Activated T-helper 2 cell treated with anti-CD3 and anti-CD28 coated beads, Interferon-gamma antibody, Interleukin-2, Interleukin-4, amounts not matched to agents 10 μg/mL and 5 μg/mL and 100 μg/mL, durations not matched to agents 14 hours and 24 hours and 36 hours (primary cell): ENCODE measurements around the gene GPC4. TPM values are rescaled to one million over a fixed set of nuclear protein-coding genes. Genes with fewer than 3 reads are reported as not detected.
A peak's percentile ranks its signal among the peaks of the same experiment; 100 is the strongest.

Experiments used
- DNase-seq: peaks from one replicate; pipeline ENCODE4 v3.0.0; 2021; ENCODE audit warnings: low spot score
- H3K27ac Mint-ChIP-seq: one replicate; pipeline ENCODE4 v1.8.0; 2021; ENCODE audit warnings: mixed read lengths
- H3K27me3 Mint-ChIP-seq: one replicate; pipeline ENCODE4 v1.8.0; 2021; ENCODE audit warnings: low read depth, mixed read lengths
- H3K36me3 Mint-ChIP-seq: one replicate; pipeline ENCODE4 v1.8.0; 2021; ENCODE audit warnings: low read depth, mixed read lengths
- H3K4me1 Mint-ChIP-seq: one replicate; pipeline ENCODE4 v1.8.0; 2021; ENCODE audit warnings: low read depth, mixed read lengths
- H3K4me3 Mint-ChIP-seq: one replicate; pipeline ENCODE4 v1.8.0; 2021; ENCODE audit warnings: low read depth, mild to moderate bottlenecking, moderate library complexity, mixed read lengths
- H3K9me3 Mint-ChIP-seq: one replicate; pipeline ENCODE4 v1.8.0; 2021; ENCODE audit warnings: mixed read lengths
- intact Hi-C: fragments of 100-400 bp; cut with micrococcal nuclease; formaldehyde crosslinking; loops from one replicate; pipeline ENCODE4 v1.15.1; 2023
- total RNA-seq: library from RNA; stranded (reverse); gene quantifications from 2 replicates; pipeline ENCODE4 v1.2.3, GENCODE V29; 2022

GPC4 gene
- total RNA-seq, 1 donor from 2014 or later, result not detected

DNA sequence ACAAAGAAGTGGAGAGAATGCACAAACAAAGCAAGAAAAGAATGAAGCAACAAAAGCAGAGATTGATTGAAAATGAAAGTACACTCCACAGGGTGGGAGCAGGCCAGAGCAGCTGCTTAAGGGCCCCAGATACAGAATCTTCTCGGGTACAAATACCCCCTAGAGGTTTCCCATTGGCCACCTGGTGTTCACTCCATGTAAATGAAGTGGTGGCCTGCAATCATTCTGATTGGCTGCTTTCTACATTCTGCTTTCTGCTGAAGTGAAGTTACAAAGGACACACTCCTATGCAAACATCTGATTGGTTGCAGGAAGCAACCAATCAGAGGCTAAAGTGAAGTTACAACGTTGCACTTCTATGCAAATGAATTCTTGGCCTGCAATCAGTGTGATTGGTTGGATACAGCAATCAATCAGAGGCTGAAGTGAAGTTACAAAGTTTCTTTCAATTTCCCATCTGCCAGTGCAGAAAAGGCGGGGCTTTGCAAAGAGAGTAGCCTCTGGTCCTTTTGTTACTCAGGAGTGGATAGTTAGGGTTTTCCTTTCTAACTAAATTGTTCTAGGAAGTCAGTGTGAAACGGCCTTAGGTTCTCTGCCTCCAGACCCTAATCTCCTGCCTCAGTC is 19.0 kb upstream of the GPC4 start:
- intact Hi-C loops, result no loop called here
- no peak for DNase-seq
- H3K9me3 Mint-ChIP-seq, result no peaks in the 10 kb centered on the region
- no peak overlapping the region for H3K27ac Mint-ChIP-seq
- H3K36me3 Mint-ChIP-seq, result no peaks in the 10 kb centered on the region
- no peaks in the 10 kb centered on the region for H3K27me3 Mint-ChIP-seq
- H3K4me1 Mint-ChIP-seq, result no peaks in the 10 kb centered on the region
- H3K4me3 Mint-ChIP-seq, result no peak overlapping the region

DNA sequence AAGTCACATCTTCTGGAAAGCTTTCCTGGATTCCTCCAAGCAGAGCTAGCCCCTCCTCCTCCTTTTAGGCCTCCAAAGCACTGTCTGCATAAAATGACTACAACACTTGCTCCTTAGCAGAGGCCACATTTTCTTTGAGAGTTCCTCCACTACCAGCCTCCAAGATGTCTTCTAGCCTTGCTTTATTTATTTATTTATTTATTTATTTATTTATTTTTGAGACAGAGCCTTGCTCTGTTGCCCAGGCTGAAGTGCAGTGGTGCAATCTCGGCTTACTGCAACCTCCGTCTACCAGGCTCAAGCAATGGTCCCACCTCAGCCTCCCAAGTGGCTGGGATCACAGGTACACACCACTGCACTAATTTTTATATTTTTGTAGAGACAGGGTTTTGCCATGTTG is 4.6 kb upstream of the GPC4 start:
- Mint-ChIP-seq H3K27me3 (peaks cover 27% of the 10 kb centered on the region), H3K4me1 (no peaks in the 10 kb centered on the region), H3K4me3 (no peak overlapping the region), H3K27ac (no peak overlapping the region), H3K36me3 (no peaks in the 10 kb centered on the region), H3K9me3 (no peaks in the 10 kb centered on the region)
- intact Hi-C loops, result loop anchor here (10.0 kb wide), 1 partner anchor 465 kb away; the partner anchor contains the start of gene HS6ST2
- no peak for DNase-seq

DNA sequence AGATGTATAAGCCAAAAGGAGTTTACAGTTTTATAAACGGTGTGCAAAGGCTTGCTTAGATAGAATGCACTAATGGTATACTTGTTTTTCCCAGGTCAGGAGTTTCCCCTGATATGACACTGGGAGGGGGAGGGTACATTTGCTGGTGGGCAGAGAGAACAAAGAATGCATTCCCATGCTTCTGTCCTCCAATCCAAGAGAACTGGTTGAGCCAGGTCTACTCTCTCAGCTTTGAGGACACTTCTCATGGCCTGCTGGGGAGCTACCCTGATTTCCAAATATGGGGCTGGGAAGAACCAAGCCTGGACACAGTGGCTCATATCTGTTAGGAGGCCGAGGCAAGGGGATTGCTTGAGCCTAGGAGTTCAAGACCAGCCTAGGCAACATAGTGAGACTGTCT is 3.3 kb upstream of the GPC4 start:
- H3K27ac Mint-ChIP-seq, result no peak overlapping the region
- peaks cover 3% of the 10 kb centered on the region for H3K4me1 Mint-ChIP-seq
- H3K27me3 Mint-ChIP-seq, result peaks cover 37% of the 10 kb centered on the region
- H3K9me3 Mint-ChIP-seq, result no peaks in the 10 kb centered on the region
- intact Hi-C loops, result loop anchor here (10.0 kb wide), 1 partner anchor 464 kb away; the partner anchor contains the start of gene HS6ST2
- no peaks in the 10 kb centered on the region for H3K36me3 Mint-ChIP-seq
- no peak for DNase-seq
- no peak overlapping the region for H3K4me3 Mint-ChIP-seq

DNA sequence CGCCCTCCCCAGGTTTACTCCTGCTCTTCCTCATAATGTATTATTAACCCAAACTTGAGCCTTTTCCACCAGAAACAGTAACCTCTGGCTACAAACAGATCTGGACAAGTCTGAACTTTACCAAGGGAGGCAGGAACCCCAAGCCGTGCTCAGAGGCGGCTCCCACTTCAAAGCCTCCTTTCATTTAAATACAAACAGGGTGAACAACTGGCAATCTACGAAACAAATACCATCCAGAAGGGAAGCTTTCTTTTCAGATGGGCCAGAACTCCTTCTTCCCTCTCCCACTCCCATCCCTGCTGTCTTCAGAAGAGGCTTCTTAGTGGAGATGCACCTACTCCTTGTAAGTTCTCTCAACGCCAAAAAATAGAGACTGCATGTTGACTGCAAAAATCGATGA is 2.1 kb upstream of the GPC4 start:
- Mint-ChIP-seq H3K9me3 (no peaks in the 10 kb centered on the region), H3K27me3 (peaks cover 45% of the 10 kb centered on the region), H3K36me3 (no peaks in the 10 kb centered on the region), H3K27ac (no peak overlapping the region), H3K4me3 (no peak overlapping the region), H3K4me1 (peaks cover 3% of the 10 kb centered on the region)
- intact Hi-C loops, result loop anchor here (10.0 kb wide), 1 partner anchor 463 kb away; the partner anchor contains the start of gene HS6ST2
- no peak for DNase-seq

DNA sequence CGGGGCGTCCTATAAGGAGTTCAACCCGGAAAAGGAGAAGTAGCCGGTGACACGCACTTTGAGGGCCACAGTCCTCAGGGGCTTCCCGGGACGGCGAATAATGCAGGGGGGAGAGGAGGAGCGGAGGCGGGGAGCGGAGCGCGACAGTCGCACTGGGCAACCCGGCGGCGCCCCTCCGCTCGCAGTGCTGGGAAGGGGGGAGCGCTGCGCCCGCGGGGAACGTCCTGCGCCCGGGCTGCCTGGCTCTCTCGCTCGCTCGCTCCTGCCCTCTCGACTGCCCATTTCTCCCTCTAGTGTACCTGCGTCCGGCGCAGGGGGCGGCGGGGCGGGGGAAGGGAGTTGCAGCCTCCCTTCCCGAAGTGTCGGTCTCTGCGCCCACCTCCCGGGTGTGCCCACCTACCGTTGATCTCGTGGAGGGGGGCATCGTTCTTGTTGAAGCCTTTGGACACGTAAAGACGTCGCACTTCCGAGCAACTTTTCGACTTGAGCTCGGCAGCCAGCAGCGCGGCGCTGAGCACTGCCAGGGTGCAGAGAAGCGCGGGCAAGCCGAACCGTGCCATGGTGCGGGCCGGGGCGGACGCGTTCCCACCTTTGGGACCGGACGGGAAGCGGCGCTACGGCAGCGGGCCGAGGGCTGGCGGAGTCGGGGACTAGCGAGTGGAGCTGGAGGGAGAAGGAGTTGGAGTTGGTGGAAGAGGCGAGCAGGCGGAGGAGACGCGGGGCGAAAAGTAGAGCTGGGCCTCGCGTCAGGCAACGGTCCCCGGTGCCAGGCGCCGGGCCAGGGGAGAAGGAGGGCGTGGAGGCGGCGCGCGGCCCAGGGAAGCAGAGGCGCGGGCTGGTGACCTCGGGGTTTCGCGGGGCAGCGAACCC is 648 bp downstream of the GPC4 start:
- no peak overlapping the region for H3K27ac Mint-ChIP-seq
- intact Hi-C loops, result loop anchor here (10.0 kb wide), 1 partner anchor 460 kb away; the partner anchor contains the start of gene HS6ST2
- no peaks in the 10 kb centered on the region for H3K36me3 Mint-ChIP-seq
- H3K4me3 Mint-ChIP-seq, result peak overlapping the region; percentile 47
- no peak for DNase-seq
- H3K9me3 Mint-ChIP-seq, result no peaks in the 10 kb centered on the region
- H3K27me3 Mint-ChIP-seq, result peaks cover 49% of the 10 kb centered on the region
- H3K4me1 Mint-ChIP-seq, result peaks cover 3% of the 10 kb centered on the region

DNA sequence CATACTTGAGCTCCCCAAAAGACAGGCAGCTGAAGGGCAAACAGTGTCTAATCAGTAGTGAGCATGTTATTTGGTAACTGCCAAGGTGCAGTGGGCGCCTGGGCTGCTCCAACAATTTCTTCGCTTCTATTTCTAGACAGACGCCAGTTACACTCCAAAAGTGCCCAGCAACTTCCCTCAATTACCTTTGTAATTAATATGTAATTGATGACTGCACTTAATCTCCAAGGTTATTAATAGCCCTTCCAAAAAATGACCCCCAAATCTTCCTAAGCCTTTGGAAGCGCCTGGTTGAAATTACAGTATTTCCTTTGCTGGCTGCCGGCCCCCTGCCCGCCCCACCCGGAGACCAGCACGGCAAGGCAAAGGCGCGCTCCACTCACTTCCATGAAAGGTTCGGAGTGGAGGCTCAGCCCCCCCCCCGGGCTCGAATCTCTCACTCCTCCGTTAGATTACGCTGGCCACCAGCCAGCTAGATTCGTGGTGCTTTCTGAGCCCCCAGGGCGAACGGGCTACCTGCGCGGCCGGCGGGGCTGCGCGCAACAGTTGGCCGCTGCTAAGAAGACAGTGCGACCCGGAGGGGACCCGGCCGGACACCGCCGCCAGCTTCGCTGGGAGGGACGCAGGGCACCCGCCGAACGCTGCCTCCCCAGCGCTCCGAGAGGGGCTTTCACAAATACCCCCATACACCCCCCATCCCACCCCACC is 1.9 kb downstream of the GPC4 start:
- peaks cover 3% of the 10 kb centered on the region for H3K4me1 Mint-ChIP-seq
- H3K9me3 Mint-ChIP-seq, result no peaks in the 10 kb centered on the region
- intact Hi-C loops, result loop anchor here (10.0 kb wide), 1 partner anchor 459 kb away; the partner anchor contains the start of gene HS6ST2

DNA sequence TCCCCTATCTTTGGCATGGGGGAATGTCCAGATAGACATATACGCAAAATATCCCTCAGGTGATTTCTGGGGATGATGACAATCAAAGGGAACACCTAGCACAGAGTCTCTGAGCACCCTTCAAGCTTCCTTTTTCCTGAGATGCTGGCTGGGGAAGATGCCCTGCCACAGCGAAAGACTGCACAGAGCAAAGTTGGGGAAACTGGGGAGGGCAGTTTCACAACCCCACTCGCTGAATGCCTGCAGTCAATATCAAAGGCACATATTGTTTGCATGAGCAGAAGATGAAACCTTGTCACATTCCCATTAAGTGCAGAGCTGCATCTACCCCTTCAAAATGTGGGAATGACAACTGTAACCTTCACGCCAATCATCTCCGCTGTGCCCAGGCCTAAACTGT is 2.6 kb downstream of the GPC4 start:
- H3K36me3 Mint-ChIP-seq, result no peaks in the 10 kb centered on the region
- intact Hi-C loops, result loop anchor here (10.0 kb wide), 1 partner anchor 458 kb away; the partner anchor contains the start of gene HS6ST2
- DNase-seq, result no peak
- H3K27ac Mint-ChIP-seq, result no peak overlapping the region
- H3K4me3 Mint-ChIP-seq, result no peak overlapping the region
- peaks cover 43% of the 10 kb centered on the region for H3K27me3 Mint-ChIP-seq
- peaks cover 3% of the 10 kb centered on the region for H3K4me1 Mint-ChIP-seq
- H3K9me3 Mint-ChIP-seq, result no peaks in the 10 kb centered on the region

More for the DNA sequence above, 1.9 kb downstream of the GPC4 start:
- Mint-ChIP-seq H3K4me3 (no peak overlapping the region), H3K27me3 (peaks cover 48% of the 10 kb centered on the region), H3K27ac (no peak overlapping the region), H3K36me3 (no peaks in the 10 kb centered on the region)
- no peak for DNase-seq

DNA sequence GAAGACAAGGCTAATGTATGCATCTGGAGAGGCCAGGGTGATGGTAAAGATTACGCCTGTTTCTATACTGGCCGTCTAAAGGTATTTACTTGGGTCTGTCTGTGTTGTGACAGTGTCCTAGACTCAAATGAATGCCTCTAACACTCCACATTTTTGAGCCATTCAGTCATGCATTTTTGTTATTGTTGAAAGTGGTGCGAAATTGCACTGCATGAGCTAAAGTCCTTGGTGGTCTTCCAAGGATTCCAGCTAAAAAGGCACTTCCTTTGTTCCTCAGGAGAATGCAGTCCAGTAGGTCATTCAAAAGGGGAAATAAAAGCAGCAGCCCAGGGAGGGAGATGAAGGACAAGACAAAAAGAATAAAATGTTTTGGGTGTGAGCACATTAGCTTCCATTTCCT is 3.0 kb downstream of the GPC4 start:
- H3K9me3 Mint-ChIP-seq, result no peaks in the 10 kb centered on the region
- no peak overlapping the region for H3K27ac Mint-ChIP-seq
- no peak overlapping the region for H3K4me3 Mint-ChIP-seq
- peaks cover 3% of the 10 kb centered on the region for H3K4me1 Mint-ChIP-seq
- no peaks in the 10 kb centered on the region for H3K36me3 Mint-ChIP-seq
- peaks cover 39% of the 10 kb centered on the region for H3K27me3 Mint-ChIP-seq
- intact Hi-C loops, result loop anchor here (10.0 kb wide), 1 partner anchor 457 kb away; the partner anchor contains the start of gene HS6ST2
- DNase-seq, result no peak

DNA sequence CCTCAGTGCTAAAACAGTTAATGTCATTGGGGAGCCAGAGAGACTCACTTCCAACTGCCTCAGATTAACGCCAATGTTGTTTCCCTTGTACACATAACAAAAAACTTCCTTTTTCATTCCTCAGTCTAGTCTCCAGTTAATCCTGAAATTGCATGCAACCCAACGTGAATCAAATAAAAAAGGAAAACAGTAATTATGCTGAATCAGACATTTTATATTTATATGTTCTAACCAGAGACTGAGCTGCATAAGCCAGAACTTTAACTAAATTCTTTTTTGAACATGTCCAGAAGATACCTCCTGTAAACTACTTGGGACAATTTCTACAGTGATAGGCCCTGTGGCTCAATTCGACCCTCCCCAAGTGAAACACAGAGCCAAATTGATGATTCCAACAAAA is 4.7 kb downstream of the GPC4 start:
- H3K27ac Mint-ChIP-seq, result no peak overlapping the region
- H3K4me1 Mint-ChIP-seq, result peaks cover 3% of the 10 kb centered on the region
- no peak overlapping the region for H3K4me3 Mint-ChIP-seq
- no peaks in the 10 kb centered on the region for H3K9me3 Mint-ChIP-seq
- H3K27me3 Mint-ChIP-seq, result peaks cover 27% of the 10 kb centered on the region
- no peaks in the 10 kb centered on the region for H3K36me3 Mint-ChIP-seq
- no peak for DNase-seq
- intact Hi-C loops, result loop anchor here (10.0 kb wide), 1 partner anchor 456 kb away; the partner anchor contains the start of gene HS6ST2

DNA sequence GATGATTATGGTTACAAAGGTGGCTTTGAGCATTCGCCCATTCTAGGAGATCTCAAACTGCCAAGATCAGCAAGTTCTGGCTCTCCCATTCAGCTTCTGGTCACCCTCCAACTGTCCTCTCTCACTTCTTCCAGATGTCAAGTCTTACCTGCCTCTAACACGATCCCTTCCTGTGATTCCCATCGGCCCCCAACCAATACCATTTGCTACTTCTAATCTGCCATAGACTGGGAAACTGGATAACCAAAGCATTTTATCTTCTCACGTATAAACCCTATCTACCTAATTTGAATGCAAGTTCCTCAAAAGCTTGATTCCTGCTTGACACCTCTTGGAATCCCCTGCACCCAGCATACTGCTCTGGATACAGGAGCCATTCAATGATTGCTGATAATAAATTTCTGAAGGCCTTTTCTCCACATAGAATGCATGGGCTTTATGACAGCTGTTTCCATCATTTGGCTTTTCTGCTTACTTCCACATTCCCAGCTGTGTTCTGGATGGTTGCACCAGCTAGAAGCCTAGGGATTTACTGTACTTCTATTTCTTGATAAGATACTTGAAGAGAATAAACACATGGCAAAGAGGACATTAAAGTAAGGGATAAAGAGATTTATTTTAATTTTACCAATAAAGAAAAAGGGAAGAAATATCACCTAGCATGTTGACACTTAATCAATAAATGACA is 9.6 kb downstream of the GPC4 start:
- Mint-ChIP-seq H3K36me3 (no peaks in the 10 kb centered on the region), H3K4me1 (peaks cover 2% of the 10 kb centered on the region), H3K27ac (no peak overlapping the region), H3K27me3 (peaks cover 2% of the 10 kb centered on the region), H3K9me3 (no peaks in the 10 kb centered on the region), H3K4me3 (no peak overlapping the region)
- no peak for DNase-seq
- intact Hi-C loops, result no loop called here

DNA sequence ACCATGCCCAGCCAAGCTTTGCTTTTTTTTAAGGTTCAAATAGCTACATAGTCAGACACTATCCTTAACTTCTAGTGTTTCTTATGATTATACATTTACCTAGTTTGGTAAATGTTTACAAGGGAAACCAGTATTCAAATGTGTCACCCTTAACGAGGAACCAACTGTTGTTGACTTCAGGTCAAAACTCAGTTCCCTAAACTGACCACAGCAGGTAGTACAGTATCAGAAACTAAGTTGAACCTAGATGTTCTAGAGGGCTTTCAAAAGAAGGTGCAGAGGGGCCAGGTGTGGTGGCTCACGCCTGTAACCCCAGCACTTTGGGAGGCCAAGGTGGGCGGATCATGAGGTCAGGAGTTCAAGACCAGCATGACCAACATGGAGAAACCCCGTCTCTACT is 11.3 kb downstream of the GPC4 start:
- intact Hi-C loops, result no loop called here
- H3K9me3 Mint-ChIP-seq, result no peaks in the 10 kb centered on the region
- H3K27me3 Mint-ChIP-seq, result peaks cover 2% of the 10 kb centered on the region
- no peak for DNase-seq
- no peak overlapping the region for H3K4me3 Mint-ChIP-seq
- H3K27ac Mint-ChIP-seq, result no peak overlapping the region
- peaks cover 2% of the 10 kb centered on the region for H3K4me1 Mint-ChIP-seq
- no peaks in the 10 kb centered on the region for H3K36me3 Mint-ChIP-seq
